Body of pancreas (tissue), 4 donors: Measurements from ENCODE around the gene DRD1.

Experiments
- POLR2A ChIP-seq, 3 donors: fragments of 450-650 bp; IDR thresholded peaks; one replicate each; pipeline ENCODE4 v1.6.1; 2016; ENCODE audit warnings: antibody characterized with exemption in 3 of 3, mild to moderate bottlenecking in 2 of 3
- TF ChIP-seq, protein P1 (sequence below), 7 experiments: fragments of 450-650 bp in 4 of 7; fragments of 200-600 bp in 3 of 7; sonication (generic) in 3 of 7; IDR thresholded peaks; one replicate each; pipeline ENCODE4 v1.5.1; 2016 to 2019; ENCODE audit warnings: antibody characterized with exemption in 7 of 7

DNA sequence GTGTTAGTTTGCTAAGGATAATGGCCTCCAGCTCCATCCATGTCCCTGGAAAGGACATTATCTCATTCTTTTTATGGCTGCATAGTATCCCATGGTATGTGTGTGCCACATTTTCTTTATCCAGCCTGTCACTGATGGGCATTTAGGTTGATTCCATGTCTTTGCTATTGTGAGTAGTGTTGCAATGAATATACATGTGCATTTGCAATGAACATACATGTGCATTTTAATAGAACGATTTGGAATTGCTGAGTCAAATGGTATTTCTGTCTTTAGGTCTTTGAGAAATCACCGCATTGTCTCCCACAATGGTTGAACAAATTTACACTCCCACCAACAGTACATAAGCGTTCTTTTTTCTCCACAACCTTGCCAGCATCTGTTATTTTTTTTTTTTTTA is 37.7 kb downstream of the DRD1 start:
- no peak for TF ChIP-seq POLR2A (IDR thresholded peaks at IDR 0.05)
- TF ChIP-seq, protein P1, sequence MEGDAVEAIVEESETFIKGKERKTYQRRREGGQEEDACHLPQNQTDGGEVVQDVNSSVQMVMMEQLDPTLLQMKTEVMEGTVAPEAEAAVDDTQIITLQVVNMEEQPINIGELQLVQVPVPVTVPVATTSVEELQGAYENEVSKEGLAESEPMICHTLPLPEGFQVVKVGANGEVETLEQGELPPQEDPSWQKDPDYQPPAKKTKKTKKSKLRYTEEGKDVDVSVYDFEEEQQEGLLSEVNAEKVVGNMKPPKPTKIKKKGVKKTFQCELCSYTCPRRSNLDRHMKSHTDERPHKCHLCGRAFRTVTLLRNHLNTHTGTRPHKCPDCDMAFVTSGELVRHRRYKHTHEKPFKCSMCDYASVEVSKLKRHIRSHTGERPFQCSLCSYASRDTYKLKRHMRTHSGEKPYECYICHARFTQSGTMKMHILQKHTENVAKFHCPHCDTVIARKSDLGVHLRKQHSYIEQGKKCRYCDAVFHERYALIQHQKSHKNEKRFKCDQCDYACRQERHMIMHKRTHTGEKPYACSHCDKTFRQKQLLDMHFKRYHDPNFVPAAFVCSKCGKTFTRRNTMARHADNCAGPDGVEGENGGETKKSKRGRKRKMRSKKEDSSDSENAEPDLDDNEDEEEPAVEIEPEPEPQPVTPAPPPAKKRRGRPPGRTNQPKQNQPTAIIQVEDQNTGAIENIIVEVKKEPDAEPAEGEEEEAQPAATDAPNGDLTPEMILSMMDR (IDR thresholded peaks at IDR 0.05), result no peak
